Adrenal gland (tissue), 5 donors: ENCODE results near the gene BCL2L11.

ENCODE experiments used
- CTCF ChIP-seq, 6 experiments: fragments of 450-650 bp in 4 of 6; fragments of 200-600 bp in 2 of 6; sonication (generic) in 1 of 6; IDR thresholded peaks; 1 replicate in 5 of 6; 2 replicates in 1 of 6; pipeline versions ENCODE4 v1.5.1 to v1.8.0; 2016 to 2021; ENCODE audit warnings: antibody characterized with exemption in 6 of 6, mild to moderate bottlenecking in 2 of 6, moderate library complexity in 1 of 6
- POLR2A ChIP-seq, 2 donors: fragments of 450-650 bp; IDR thresholded peaks; one replicate each; pipeline ENCODE4 v1.6.1; 2017; ENCODE audit warnings: antibody characterized with exemption in 2 of 2, mild to moderate bottlenecking in 2 of 2, moderate library complexity in 1 of 2
- donor health status: DM: no; HTN: no; CAD: no.

DNA sequence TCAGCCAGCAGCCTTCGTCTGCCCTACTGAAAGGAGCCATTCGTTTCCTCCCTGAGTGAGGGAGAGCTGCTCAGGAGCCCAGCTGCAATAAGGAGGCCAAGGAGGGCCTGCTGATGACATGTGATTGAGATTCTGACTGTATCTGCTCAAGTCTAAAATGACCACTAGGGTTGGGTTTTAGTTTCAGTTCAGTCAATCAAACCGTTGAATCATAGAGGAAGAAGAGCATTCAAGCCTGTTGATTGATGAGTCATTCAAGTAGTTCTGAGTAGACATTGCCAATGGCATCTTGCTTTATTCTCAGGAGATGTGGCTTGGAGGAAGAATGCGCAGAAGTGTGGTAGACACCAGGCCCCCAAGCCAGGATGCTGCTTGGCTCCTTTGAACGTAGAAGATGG is 19.9 kb upstream of the BCL2L11 start:
- no peak for TF ChIP-seq CTCF (IDR thresholded peaks at IDR 0.05)
- no peak for TF ChIP-seq POLR2A (IDR thresholded peaks at IDR 0.05)
